Measurements from ENCODE around the gene CARD18.
"Not testable (repeated sequence)": the region's sequence is repeated elsewhere in the genome, so short reads cannot be mapped to it uniquely, and the experiment has no call there.

The CARD18 gene

DNA sequence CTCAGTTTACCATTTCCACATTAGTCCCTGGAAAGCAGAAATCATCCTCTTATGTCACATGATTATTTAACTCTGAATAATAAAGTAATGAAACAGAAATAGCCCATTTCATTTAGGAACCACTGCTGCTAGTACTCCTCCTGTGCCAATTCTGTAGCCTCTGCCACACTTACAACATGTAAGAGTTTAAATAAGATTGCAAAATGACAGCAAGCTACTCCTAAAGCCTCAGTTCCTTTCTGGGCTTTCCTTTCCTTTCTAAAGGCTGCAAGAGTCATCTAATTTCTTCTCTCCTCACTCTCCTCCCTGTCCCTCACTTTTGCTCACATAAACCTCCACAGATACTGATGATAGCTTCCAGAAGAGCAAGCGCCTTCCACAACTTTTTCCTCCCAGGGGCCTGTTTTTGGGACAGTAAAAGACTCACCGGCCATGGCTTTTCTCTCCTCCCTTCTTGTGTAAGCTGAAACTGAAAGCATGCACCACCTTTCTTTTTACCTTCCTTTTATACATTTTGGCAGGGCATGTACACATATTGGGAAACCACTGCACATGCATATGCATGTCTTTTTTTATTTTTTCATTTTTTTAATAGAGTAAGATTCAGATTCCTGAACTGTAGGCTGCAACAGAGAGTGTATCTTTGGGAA, 38.5 kb downstream of the CARD18 start:
- H3K27me3 ChIP-seq (ENCODE audit: control insufficient read depth, insufficient read depth, low read length), result no peaks in the 10 kb centered on the region
- no peak overlapping the region for H3K4me3 ChIP-seq (ENCODE audit: low read length)
- H3K27ac ChIP-seq (ENCODE audit: low read depth, low read length), result no peak overlapping the region
- H3K9ac ChIP-seq (ENCODE audit: low read length), result no peak overlapping the region
- no peaks in the 10 kb centered on the region for H3K4me1 ChIP-seq (ENCODE audit: control insufficient read depth, insufficient read depth, low read length)
- no peaks in the 10 kb centered on the region for H3K36me3 ChIP-seq (ENCODE audit: control insufficient read depth, insufficient read depth, low read length)

GRCh38 chr11:105100206-105100605, 39.4 kb downstream of the CARD18 start:
- H3K27ac ChIP-seq (ENCODE audit: low read depth, low read length), result no peak overlapping the region
- H3K27me3 ChIP-seq (ENCODE audit: control insufficient read depth, insufficient read depth, low read length), result no peaks in the 10 kb centered on the region
- no peaks in the 10 kb centered on the region for H3K36me3 ChIP-seq (ENCODE audit: control insufficient read depth, insufficient read depth, low read length)
- no peaks in the 10 kb centered on the region for H3K4me1 ChIP-seq (ENCODE audit: control insufficient read depth, insufficient read depth, low read length)
- H3K4me3 ChIP-seq (ENCODE audit: low read length), result no peak overlapping the region
- H3K9ac ChIP-seq (ENCODE audit: low read length), result no peak overlapping the region

DNA sequence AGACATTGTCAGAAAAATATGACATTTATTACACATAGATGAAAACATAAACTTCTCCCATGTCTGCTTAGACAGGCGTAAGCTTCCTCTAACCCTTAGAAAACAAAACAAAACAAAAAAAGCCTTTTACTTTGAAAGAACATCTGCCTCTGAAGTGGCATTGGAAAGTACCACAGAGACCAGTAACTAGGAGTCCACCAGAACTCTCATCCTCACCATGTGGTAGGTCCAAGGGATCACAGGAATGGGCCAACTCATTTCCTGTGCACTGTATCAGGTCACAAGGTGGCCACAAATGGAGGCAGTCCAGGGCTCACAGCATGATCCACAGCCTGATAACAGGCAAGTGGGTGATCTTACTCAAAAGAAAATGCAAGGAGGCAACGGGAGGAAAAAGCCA, 40.0 kb downstream of the CARD18 start:
- not testable (repeated sequence) for H3K4me3 ChIP-seq (ENCODE audit: low read length); H3K9ac ChIP-seq (ENCODE audit: low read length); H3K27me3 ChIP-seq (ENCODE audit: control insufficient read depth, insufficient read depth, low read length); H3K27ac ChIP-seq (ENCODE audit: low read depth, low read length); H3K4me1 ChIP-seq (ENCODE audit: control insufficient read depth, insufficient read depth, low read length); H3K36me3 ChIP-seq (ENCODE audit: control insufficient read depth, insufficient read depth, low read length)

DNA sequence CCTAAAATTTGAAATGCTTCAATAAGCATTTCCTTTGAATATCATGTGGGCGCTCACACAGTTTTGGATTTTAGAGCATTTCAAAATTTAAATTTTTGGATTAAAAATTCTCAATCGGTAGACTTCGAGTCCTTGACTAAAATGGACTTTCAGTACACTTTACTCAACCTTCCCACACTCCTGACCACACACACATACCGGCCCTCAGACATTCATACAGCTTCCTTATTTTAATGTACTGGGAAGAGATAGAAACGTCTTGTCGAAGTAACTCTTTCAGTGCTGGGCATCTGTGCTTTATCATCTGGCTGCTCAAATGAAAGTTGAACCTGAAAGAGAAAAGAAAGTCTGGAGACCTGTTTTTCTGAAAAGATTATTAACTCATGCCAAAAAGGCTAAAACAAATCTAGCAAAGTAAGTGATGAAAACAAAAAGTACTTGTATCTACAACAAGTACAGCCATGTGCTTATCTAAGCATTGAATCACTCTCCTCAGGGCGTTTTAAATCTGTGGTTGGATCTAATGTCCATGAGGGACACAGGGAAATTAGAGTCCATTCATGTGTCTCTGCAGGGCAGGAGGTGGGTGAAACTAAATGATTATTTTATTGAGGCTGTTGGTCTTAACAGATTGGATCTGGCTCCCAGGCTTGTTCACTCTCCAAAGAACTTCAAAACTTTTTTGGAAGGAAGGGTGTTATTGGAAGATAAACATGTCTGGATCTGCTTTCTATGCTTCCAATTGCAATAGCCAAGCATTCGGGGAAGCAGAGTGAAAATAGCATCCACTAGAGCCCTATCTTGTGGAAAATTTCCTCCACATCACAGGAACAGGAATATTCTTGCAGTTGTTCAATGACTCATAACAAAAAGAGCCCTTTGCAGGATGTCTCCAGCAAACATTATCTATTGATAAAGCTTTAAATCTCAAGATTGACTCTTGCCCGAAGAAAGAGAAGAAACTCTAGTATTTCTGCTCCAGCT, 47.0 kb downstream of the CARD18 start:
- Histone ChIP-seq H3K36me3 (ENCODE audit: control insufficient read depth, insufficient read depth, low read length) (no peaks in the 10 kb centered on the region), H3K27me3 (ENCODE audit: control insufficient read depth, insufficient read depth, low read length) (no peaks in the 10 kb centered on the region), H3K4me3 (ENCODE audit: low read length) (no peak overlapping the region), H3K9ac (ENCODE audit: low read length) (no peak overlapping the region), H3K4me1 (ENCODE audit: control insufficient read depth, insufficient read depth, low read length) (no peaks in the 10 kb centered on the region), H3K27ac (ENCODE audit: low read depth, low read length) (no peak overlapping the region)
